Left renal cortex interstitium (tissue), 4 donors: ENCODE data around the gene CYP46A1. TPM values are rescaled to one million over a fixed set of nuclear protein-coding genes. Genes with fewer than 3 reads are reported as not detected.
"Not testable (repeated sequence)": the region's sequence is repeated elsewhere in the genome, so short reads cannot be mapped to it uniquely, and the experiment has no call there.

Experiments
- DNase-seq, 4 donors: peaks; one replicate each; pipeline ENCODE4 v3.0.0-alpha.2; 2013; ENCODE audit warnings: low read depth in 4 of 4, low spot score in 2 of 4, missing footprints in 1 of 4
- polyA plus RNA-seq, 4 donors: library from polyadenylated mRNA; unstranded; fragments of 120-200 nt; gene quantifications; one replicate each; pipeline ENCODE4 v1.2.1, GENCODE V29; 2013; ENCODE audit not compliant: insufficient read length in 4 of 4

Gene CYP46A1
- polyA plus RNA-seq, 4 donors = 1.4 to 4.4 (median 2.8) TPM

DNA sequence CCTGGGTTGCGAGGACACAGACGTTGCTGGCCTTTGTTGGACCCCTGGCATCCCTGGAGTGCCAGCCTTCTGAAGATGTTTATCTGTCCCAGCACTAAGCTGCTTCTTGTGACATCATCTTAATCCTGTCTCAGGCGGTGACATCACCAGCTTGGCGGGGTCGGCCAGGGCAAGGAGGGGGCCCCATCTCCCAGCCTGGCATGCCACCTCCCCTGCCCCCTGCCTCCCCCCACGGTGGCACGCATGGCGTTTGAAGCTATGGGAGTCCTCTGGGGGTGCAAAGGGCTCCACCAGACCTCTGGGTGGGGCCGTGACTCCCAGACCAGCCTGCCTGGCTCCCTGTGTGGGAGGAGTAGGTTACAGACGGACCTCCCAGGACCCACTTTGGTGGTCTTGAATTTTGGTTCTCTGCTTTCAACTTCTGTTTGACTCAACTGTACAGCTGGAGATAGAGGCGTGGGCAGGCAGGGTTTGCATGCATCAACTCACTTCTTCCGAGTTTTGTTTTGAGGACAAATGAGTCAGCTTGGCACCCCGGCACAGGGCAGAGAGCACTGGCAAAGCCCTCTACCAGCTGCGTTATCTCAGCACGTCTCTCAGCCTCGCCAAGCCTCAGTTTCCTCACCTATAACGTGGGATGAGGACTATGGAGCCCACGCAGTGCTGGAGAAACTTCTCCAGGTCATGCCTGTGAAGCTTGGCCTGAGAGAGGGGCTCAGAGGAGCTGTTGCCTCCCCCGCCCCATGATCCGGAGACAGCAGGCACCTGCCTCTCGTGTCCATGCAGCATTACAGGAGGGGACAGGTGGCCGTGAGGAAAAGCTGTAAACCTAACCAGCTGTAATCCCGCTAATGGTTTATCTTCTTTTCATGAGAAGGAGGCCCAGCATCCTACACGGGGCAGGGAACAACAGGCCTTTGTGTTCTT, 70.3 kb downstream of the CYP46A1 start:
- DNase-seq = no peak

DNA sequence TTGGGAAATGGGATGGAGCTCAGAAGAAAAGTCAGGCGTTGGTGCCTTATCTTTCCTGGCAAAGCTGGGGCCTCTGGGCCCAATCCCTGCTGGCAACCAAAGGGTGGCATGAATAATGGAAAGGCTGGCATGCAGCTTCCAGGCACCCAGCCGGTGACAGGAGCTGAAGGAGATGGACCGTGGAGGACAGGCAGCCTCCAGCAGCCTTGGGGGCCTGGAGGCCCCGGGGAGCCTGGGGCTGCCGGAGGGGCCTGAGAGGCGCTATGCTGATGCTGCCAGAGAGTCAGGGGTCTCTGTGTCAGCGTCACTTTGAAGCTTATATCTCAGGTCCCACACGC, 70.9 kb downstream of the CYP46A1 start:
- DNase-seq = no peak

DNA sequence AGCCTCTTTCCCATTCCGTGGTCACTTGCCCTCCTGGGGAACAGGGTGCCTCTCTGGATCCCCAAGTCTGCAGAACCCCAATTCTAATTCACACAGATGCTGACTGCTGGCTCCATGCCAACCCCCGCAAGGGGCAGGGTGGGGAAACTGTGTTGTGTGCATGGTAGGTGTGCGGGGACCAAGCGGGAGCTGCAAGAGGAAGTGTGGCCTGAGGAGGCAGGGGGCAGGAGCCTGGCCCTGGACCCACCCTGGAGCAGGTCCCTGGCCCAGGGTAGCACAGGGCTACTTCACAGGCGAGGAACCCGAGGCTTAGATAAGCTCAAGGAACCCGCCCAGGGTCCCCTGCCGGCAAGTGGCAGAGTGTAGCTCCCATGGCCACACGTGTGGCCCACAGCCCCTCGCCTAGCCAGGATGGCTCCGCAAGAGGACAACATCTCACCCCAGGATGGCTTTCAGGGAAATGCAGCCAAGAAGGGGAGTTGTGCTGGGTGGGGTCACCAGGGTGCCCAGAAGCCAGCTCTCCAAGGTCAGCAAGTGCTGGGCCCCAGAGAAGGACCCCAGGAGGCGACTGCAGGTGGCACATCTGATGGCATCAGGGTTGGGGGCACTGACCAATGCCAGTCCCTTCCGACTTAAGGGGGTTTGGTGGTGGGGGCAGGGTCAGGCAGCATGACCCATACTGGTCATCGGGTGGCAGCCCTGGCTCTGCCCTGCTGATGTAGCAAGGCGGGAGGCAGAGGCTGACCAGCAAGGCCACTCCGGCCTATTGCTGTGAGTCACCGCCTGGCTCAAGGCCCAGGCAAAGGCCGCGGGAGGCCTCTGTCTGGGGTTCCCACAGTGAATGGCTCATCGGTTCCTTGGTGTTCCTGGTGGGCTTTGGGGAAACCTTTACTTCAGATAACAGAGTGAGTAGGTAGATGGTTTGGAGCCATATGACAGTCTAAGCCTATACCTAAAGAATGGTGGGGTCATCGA, 71.8 kb downstream of the CYP46A1 start:
- no peak for DNase-seq

DNA sequence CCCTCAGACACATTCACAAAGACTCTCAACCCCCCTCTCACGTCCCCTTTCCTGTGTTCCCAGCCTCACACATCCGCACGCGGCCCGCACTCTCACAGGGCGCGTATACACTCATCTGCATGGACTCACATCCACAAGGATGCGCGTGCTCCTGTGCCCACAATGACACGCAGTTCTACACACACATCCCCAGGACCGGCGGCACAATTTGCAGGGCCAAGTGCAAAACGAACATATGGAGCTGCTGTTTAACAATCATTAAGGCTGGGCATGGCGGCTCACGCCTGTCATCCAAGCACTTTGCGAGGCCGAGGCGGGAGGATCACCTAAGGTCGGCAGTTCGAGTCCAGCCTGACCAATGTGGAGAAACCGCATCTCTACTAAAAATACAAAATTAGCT, 72.7 kb downstream of the CYP46A1 start:
- no peak for DNase-seq

DNA sequence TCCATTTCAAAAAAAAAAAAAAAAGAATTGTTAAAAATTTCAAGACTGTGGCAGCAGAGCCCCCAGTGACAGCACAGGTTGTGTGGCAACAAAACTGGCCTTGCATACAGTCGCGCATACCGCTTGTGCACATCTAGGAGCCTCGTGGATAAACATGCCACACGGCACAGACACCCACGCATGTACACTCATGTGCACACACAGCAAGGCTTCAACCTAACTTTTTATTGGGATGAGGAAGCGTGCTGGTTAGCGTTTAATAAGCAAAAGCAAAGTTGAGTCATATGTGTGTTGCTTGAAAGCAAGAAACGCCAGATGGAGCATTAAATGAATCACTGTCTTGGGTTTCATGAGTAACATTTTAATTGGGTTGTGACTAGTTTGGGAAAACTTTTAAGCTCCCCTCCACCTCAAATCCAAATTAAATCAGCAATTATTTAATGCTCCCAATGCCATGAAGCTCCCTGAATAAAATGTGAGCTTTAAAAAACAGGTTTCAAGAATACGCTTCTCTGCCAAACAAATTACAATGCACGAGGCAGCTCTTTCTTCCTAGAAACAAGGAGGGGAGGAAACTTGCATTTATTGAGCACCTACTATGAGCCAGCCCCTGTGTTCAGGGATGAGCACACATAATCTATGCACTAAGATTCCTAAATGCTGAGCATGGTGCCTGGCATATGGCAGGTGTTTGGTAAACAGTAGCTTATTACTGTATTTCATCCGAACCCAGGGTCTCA, 73.4 kb downstream of the CYP46A1 start:
- no peak for DNase-seq

DNA sequence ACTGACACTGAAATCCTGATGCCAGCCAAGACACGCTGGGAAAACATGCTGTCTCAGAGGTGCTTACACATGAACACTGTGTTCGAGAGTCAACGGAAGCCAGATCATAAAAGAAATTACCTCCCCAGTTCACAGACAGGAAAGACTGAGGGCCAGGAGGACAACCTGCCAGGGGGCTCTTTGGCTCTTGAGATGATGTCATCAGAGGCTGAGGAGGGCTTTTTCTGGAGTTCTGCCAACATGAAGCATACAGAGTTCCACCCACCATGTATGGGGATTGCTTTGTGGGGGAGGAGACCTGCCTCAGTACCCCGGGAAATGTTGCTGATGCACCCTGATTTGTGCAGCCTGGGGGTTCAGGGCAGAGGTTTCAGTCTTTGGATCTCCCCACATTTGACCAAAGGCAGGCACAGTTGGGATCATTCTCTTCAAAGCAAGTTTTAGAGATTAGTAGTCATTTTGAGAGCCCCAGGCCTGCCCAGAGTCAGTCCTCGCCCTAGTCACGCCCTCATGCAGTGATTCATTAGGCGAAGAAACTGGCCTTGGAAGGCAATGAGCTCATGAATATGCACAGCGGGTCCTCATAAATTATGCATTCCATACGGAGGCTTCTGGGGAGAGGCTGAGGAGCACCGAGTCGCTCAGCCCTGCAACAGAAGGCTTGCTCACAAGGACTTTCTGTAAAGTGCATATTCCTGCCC, 74.2 kb downstream of the CYP46A1 start:
- peak in 1 of 4 donors; percentile 74 for DNase-seq

DNA sequence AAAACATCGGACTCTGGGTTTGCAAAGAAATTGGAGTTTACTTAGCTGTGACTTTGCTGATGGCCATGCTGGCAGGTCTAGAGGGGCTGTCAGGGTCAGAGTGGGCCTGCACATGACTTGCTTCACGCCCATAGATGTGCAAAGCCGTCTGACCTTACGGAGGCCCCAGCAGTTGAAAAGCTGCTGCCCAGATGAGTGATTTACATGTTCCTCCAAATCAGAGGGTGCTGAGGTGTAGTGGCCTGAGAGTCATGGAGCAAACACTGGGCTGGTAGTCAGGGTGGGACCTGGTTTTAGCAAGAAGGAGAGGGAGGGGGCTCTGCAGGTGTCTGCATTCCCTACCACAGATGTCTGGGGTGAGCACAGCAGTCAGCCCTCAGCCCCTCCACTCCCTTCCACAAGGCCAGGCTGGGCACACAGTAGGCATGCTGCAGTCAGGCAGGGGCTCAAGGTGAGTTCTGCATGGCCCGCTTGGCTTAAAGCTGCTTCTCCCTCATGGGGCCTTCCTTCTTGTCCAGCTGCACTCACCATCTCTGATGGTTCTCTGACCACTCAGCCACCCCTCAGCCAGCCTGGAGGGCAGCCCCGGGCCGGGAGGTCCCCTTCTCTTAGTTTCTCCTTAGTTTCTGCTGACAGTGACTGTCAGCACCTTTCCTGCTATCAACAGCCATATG, 74.9 kb downstream of the CYP46A1 start:
- no peak for DNase-seq

DNA sequence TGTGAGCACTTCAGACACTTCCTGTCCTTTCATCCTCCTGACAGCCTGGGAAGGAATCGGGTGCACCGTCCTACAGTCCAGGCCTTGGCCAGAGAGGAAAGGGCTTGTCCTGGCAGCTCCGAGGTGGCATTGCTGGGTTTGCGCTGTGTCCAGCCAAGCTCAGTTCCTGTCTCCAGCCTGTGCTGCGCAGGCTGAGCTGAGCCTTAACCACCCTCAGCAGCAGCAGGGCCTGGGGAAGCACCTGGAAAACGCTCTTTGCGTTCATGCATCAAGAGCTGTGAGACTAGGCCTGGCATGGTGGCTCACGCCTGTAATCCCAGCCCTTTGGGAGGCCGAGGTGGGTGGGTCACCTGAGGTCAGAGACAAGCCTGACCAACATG, 75.4 kb downstream of the CYP46A1 start:
- no peak for DNase-seq

DNA sequence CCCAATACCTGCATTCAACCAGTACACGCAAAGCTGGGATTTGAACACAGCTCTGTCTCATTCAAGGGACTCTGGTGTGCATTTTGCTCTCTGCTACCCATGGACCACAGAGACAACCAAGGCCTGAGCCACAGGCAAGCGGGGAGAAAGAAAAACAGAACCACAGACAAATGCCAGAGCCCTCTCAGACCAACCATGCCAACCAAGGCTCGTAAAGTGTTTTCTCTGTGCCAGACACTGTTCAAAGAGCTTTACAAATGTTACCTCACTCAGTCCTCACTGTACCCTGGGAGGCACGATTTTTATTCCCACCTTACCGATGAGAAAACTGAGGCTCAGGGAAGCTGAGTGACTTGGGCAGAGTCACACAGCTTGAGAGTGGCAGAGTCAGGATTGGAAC, 76.7 kb downstream of the CYP46A1 start:
- DNase-seq = no peak

DNA sequence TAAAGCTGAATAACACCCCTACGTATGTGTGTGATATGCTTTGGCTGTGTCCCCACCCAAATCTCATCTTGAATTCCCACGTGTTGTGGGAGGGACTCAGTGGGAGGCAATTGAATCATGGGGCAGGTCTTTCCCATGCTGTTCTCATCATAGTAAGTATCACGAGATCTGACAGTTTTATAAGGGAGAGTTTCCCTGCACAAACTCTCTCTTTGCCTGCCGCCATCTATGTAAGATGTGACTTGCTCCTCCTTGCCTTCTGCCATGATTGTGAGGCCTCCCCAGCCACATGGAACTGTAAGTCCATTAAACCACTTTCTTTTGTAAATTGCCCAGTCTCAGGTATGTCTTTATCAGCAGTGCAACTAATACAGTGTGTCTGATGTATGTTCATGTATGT, 78.8 kb downstream of the CYP46A1 start:
- DNase-seq = not testable (repeated sequence)

DNA sequence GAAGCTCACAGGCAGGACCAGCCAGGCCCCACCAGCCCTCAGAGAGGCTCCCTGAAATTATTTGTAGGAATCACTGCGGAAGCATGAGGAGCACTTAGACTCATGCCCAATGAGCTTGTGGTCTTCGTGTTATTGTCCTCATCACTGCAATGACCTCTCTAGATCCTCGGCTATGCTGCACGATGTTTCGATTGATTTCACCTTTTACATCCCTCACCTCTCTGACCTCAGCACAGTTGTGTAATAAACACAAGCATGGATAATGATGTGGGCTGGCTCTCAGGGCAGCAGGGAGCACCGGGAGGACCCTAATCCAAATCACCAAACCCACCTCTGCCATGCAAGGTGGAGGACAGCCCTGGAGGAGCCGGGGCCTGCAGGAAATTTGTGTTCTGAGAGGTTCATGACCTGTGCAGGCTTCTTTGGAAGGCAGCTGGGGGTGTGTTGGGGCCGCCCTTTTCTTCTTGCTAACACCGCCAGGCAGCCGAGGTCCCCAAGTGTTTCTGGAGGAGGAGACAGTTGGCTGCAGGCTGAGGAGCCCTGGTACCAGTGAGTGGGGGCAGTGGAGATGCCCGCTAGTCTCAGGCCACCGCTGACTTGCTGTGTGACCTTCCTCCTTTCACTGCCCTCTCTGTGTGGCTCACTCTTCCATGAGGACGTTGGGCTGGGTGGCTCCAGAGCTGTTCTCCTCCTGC, 79.6 kb downstream of the CYP46A1 start:
- DNase-seq = no peak

DNA sequence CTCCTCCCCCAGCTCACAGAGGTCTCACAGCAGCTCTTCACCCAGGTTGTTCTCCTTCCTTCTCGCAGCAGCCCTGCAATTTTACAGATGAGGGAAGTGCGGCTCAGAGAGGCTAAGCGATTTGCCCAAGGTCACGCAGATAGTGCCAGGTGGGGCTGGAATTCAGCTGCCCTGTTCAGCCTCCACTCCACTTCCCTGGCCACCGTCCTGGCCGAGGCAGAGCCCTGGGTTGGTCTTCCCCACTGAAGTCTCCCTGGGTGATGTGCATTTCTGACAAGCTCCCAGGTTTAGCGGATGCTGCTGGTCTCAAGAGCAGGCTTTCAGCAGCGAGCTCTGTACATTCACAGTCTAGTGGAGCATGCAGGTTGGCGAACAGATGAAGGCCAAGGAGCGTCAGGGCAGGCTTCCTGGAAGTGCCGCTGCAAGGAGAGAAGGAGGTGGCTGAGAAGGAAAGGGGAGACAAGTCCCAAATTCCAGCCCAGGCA, 80.2 kb downstream of the CYP46A1 start:
- DNase-seq = no peak

DNA sequence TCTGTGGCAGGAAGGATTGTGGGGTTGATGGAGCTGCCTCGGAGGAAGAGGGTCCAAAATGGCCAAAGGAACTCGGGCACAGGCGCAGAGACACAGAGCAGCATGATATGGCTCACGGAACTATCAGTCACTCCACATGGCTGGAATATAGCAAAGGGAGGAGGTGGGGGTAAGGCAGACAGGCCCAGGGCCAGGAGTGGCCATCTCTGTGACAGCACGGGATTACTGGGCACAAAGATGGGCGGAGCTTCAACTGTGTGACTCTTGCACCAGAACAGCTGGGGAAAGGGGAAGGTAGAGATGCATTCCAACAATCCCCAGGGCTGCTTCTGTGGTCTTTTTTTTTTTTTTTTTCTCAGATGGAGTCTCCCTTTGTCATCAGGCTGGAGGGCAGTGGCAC, 84.3 kb downstream of the CYP46A1 start:
- no peak for DNase-seq

DNA sequence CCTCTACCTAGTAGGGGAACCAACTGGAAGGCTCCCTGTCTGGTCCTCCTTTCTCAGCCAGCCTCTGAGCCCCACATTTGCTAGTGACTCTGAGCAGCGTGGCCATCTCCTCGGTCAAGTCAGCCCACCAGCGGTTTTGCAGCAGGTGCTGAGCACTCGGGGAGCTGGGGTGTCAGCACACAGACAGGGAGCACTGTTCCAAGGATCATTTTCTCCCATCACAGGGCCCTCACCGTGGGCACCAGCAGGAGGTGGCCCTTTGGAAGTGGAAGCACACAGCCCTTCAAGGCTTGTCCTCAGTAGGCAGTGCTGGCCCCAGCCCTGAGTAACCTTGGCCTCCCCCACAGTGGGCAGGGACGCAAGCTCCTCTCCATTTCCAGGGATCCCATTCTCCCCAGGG, 85.0 kb downstream of the CYP46A1 start:
- no peak for DNase-seq

DNA sequence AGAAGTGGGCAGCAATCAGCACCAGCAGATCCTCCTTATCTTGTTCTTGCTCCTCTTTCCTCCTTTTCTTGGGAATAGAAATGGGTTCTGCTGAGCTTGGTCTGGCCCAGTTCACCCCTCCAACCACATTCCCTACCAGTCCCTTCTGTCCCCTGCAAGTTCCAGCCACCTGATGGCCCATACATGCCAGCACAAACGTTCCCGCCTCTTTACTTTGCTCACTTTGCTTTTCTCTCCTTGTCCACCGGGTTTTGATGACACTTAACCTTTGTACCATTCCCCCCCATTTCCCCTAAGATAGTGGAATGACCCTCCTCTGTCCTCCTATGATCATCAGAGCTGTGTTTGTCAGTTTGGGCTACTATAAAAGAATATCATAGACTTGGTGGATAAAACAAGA, 85.7 kb downstream of the CYP46A1 start:
- no peak for DNase-seq

DNA sequence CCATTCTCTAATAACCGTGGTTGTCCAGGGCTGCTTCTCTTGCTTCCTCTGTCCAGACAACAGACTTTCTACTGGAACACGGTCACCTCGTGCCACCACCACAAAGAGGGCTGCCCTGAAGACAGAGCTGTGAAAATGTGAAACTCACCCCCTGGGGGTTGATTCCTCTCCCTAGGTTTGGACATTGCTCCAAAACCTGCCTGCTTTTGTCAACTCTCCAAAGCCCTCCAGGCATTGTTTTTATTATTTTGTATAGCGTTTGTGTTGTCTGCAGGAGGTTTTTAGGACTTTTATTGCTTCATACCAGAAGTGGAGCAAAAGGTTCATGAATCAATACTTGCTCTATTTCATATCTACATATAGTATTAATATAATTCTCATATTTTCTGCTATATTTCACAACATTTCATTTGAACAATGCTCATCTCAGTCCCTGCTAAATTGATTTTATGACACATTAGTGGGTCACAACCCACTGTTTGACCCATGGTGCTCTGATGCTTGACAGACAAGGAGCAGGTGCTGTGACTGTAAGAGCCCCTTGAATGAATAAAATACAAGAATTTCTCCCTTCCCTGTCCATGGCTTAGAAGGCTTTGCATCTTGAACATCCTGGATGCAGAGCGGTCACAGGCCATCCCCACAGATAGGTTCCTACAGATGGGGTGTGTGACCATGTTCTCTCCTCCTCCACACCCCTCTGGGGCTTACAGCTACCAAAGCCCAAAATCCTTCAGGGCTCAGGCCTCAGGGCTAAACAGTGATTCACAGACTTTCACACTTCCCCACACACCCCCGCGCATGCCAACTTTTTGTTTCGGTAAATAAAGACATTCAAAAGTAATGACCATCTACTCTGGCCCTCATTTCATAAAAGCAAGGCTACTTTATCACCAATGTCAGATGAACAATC, 88.5 kb downstream of the CYP46A1 start:
- no peak for DNase-seq

DNA sequence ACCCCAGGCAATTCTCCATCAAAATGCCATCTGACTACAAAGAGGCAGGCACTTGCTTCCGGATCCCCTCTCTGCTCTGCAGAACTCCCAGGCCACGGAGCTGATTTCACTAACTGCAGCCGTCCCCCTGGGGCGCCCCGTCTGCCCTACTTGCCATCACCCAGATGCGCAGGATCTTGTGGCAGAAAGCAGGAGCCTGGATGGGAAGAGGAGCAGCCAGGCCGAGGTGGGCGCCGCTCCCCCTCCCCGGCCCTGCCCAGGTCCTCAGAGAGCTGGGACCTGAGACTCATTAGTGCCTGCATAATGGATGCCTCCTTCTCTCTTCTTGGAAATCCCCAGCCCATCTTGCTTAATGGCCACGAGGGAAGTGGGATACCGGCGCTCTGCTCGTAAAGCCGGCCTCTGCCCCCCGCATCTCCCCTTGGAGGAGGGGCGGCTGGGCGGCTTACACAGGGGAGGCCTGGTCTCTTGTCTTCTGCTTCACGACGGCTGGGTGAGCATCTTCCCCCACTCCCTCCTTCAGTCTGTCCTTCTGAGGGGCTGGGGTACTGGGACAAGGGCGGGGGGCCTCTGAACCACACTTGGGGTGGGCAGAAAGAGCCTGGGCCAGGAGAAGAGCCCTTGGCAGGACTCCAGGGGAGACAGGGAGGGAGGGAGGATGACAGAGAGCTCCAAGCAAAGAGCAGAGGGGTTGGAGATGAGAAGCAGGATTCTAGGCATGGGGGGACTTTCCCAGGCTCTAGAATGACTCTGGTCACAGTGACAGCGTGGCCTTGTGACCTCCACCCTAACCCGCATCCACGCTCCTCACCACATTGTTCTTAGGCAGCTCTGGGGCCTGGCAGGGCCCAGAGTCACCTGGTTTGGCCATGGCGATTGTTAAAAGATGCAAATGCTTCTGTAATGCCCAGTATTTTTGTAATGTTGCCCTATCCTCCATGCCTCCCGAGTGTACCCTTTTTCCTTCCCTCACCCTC, 89.7 kb downstream of the CYP46A1 start:
- no peak for DNase-seq
